Upper lobe of left lung (tissue), 4 donors: ENCODE measurements around the gene TCF7L1.

Experiments used
- POLR2A ChIP-seq, 4 donors: fragments of 450-650 bp; IDR thresholded peaks; one replicate each; pipeline ENCODE4 v1.5.1; 2016 to 2017; ENCODE audit warnings: antibody characterized with exemption in 4 of 4, mild to moderate bottlenecking in 2 of 4
- POLR2AphosphoS5 ChIP-seq, 2 donors: sonication (generic); formaldehyde crosslinking; IDR thresholded peaks; one replicate each; pipeline ENCODE4 v1.5.1; 2017; ENCODE audit warnings: antibody characterized with exemption in 2 of 2
- TF ChIP-seq, protein P1 (sequence below), 6 experiments: fragments of 450-650 bp in 4 of 6; fragments of 200-600 bp in 2 of 6; sonication (generic) in 2 of 6; IDR thresholded peaks; one replicate each; pipeline ENCODE4 v1.5.1; 2016 to 2019; ENCODE audit warnings: antibody characterized with exemption in 6 of 6

- TF ChIP-seq, protein P1, sequence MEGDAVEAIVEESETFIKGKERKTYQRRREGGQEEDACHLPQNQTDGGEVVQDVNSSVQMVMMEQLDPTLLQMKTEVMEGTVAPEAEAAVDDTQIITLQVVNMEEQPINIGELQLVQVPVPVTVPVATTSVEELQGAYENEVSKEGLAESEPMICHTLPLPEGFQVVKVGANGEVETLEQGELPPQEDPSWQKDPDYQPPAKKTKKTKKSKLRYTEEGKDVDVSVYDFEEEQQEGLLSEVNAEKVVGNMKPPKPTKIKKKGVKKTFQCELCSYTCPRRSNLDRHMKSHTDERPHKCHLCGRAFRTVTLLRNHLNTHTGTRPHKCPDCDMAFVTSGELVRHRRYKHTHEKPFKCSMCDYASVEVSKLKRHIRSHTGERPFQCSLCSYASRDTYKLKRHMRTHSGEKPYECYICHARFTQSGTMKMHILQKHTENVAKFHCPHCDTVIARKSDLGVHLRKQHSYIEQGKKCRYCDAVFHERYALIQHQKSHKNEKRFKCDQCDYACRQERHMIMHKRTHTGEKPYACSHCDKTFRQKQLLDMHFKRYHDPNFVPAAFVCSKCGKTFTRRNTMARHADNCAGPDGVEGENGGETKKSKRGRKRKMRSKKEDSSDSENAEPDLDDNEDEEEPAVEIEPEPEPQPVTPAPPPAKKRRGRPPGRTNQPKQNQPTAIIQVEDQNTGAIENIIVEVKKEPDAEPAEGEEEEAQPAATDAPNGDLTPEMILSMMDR (IDR thresholded peaks at IDR 0.05): no peak
- TF ChIP-seq POLR2AphosphoS5 (IDR thresholded peaks at IDR 0.05): no peak
- TF ChIP-seq POLR2A (IDR thresholded peaks at IDR 0.05): no peak
These were observed 61.7 kb downstream of the TCF7L1 start for GRCh38 chr2:85194780-85195480.
